Loucy (cell line): ENCODE measurements around the gene MMP13.

Experiments used
- H2AFZ ChIP-seq: fragments of 200-600 bp; sonication (generic); 2 replicates; pipeline ENCODE4 v1.6.0; 2016; ENCODE audit warnings: antibody characterized with exemption, mild to moderate bottlenecking, low read length, moderate library complexity
- H3F3A ChIP-seq: fragments of 200-600 bp; 2 replicates; pipeline ENCODE4 v1.6.0; 2016; ENCODE audit warnings: antibody characterized with exemption, low read depth, mild to moderate bottlenecking
- H3K27me3 ChIP-seq: fragments of 200-600 bp; sonication (generic); 2 replicates; pipeline ENCODE4 v1.6.1; 2014; ENCODE audit warnings: low read length, mild to moderate bottlenecking; ENCODE audit not compliant: insufficient read depth, poor library complexity, severe bottlenecking
- H3K36me3 ChIP-seq: fragments of 200-600 bp; sonication (generic); 2 replicates; pipeline ENCODE4 v1.6.1; 2016; ENCODE audit warnings: low read length; ENCODE audit not compliant: insufficient read depth
- H3K4me1 ChIP-seq: fragments of 200-600 bp; sonication (generic); 2 replicates; pipeline ENCODE4 v1.5.1; 2014; ENCODE audit warnings: low read length, mild to moderate bottlenecking; ENCODE audit not compliant: insufficient read depth, poor library complexity, severe bottlenecking
- H3K4me2 ChIP-seq: fragments of 200-600 bp; sonication (generic); 2 replicates; pipeline ENCODE4 v1.6.0; 2014; ENCODE audit warnings: antibody characterized with exemption, low read length, low read depth, mild to moderate bottlenecking; ENCODE audit not compliant: poor library complexity, severe bottlenecking
- H3K4me3 ChIP-seq: fragments of 200-600 bp; sonication (generic); 2 replicates; pipeline ENCODE4 v1.5.1; 2014; ENCODE audit warnings: low read length, mild to moderate bottlenecking, mixed read lengths; ENCODE audit not compliant: poor library complexity, severe bottlenecking
- H3K79me2 ChIP-seq: fragments of 200-600 bp; sonication (generic); 2 replicates; pipeline ENCODE4 v1.6.1; 2014; ENCODE audit warnings: low read length; ENCODE audit not compliant: insufficient read depth
- H3K9ac ChIP-seq: fragments of 200-600 bp; sonication (generic); 2 replicates; pipeline ENCODE4 v1.6.0; 2014; ENCODE audit warnings: mild to moderate bottlenecking, low read depth, low read length, moderate library complexity; ENCODE audit not compliant: poor library complexity, severe bottlenecking
- H3K9me2 ChIP-seq: fragments of 200-600 bp; sonication (generic); replicated peaks from 2 replicates; pipeline ENCODE4 v1.6.1; 2016; ENCODE audit warnings: low read depth, low read length, mixed read lengths
- H3K9me3 ChIP-seq: fragments of 200-600 bp; sonication (generic); 2 replicates; pipeline ENCODE4 v1.6.1; 2014; ENCODE audit warnings: mild to moderate bottlenecking, antibody characterized with exemption, low read length, low read depth; ENCODE audit not compliant: insufficient read depth
- H4K20me1 ChIP-seq: fragments of 200-600 bp; sonication (generic); 2 replicates; pipeline ENCODE4 v1.6.0; 2014; ENCODE audit warnings: antibody characterized with exemption, low read length, mild to moderate bottlenecking; ENCODE audit not compliant: insufficient read depth, poor library complexity, severe bottlenecking
- EZH2phosphoT487 ChIP-seq: fragments of 200-600 bp; IDR thresholded peaks from 2 replicates; pipeline ENCODE4 v1.6.1; 2018; ENCODE audit warnings: antibody characterized with exemption, mild to moderate bottlenecking, moderate library complexity, borderline replicate concordance
- TF ChIP-seq, protein P1 (sequence below): fragments of 200-600 bp; sonication (generic); conservative IDR thresholded peaks from 2 replicates; pipeline ENCODE4 v1.5.1; 2014; ENCODE audit warnings: mild to moderate bottlenecking, antibody characterized with exemption, low read length

Gene MMP13

DNA sequence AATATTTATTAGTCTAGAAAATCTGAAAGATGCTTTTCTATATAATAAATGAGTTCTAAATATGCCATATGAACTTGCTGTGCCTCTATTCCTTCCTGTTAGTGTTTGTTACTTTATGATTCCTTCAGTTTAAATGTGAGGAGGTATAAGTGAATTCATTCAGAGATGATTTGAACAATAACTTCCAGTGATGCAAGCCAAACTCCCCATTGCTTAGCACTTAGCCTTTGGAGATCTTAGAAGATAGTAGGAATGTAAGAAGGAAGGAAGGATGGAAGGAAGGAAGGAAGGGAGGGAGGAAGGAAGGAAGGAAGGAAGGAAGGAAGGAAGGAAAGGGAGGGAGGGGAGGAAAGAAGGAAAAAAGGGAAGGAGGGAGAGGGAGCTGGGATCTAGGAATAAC is 25.1 kb downstream of the MMP13 start:
- no peak overlapping the region for H3K9ac ChIP-seq
- no peak overlapping the region for H3K4me3 ChIP-seq
- no peaks in the 10 kb centered on the region for H3F3A ChIP-seq
- H3K4me1 ChIP-seq: no peaks in the 10 kb centered on the region
- no peaks in the 10 kb centered on the region for H3K9me3 ChIP-seq
- H3K27me3 ChIP-seq: no peaks in the 10 kb centered on the region
- TF ChIP-seq EZH2phosphoT487: no peak
- TF ChIP-seq, protein P1, sequence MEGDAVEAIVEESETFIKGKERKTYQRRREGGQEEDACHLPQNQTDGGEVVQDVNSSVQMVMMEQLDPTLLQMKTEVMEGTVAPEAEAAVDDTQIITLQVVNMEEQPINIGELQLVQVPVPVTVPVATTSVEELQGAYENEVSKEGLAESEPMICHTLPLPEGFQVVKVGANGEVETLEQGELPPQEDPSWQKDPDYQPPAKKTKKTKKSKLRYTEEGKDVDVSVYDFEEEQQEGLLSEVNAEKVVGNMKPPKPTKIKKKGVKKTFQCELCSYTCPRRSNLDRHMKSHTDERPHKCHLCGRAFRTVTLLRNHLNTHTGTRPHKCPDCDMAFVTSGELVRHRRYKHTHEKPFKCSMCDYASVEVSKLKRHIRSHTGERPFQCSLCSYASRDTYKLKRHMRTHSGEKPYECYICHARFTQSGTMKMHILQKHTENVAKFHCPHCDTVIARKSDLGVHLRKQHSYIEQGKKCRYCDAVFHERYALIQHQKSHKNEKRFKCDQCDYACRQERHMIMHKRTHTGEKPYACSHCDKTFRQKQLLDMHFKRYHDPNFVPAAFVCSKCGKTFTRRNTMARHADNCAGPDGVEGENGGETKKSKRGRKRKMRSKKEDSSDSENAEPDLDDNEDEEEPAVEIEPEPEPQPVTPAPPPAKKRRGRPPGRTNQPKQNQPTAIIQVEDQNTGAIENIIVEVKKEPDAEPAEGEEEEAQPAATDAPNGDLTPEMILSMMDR: no peak
- no peaks in the 10 kb centered on the region for H4K20me1 ChIP-seq
- H3K4me2 ChIP-seq: no peak overlapping the region
- H2AFZ ChIP-seq: no peak overlapping the region
- no peaks in the 10 kb centered on the region for H3K9me2 ChIP-seq
- H3K36me3 ChIP-seq: no peaks in the 10 kb centered on the region
- no peaks in the 10 kb centered on the region for H3K79me2 ChIP-seq

DNA sequence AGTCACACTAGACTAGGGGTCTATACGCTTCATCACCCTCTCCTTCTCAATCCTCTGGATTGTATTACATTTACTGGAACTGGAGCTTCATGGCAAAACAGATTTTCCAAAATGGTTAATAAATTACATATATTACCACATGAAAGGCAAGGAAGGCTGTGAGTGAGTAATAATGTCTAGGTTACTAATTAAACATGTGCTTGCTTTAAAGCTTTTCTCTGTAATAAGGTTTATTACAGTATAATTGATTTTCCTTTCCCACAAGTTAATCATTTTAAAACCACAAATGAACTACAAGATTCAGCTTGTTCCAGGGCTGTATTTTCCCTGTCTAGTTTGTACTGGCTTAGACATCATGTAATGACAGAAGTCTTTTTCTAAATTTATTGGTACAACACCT is 25.6 kb downstream of the MMP13 start:
- Histone ChIP-seq H4K20me1 (no peaks in the 10 kb centered on the region), H3K4me3 (no peak overlapping the region), H2AFZ (no peak overlapping the region), H3K9me2 (no peaks in the 10 kb centered on the region), H3K9ac (no peak overlapping the region), H3K79me2 (no peaks in the 10 kb centered on the region), H3K4me2 (no peak overlapping the region), H3K36me3 (no peaks in the 10 kb centered on the region), H3K4me1 (no peaks in the 10 kb centered on the region), H3F3A (no peaks in the 10 kb centered on the region), H3K9me3 (no peaks in the 10 kb centered on the region), H3K27me3 (no peaks in the 10 kb centered on the region)
- TF ChIP-seq, protein P1: no peak
- TF ChIP-seq EZH2phosphoT487: no peak

DNA sequence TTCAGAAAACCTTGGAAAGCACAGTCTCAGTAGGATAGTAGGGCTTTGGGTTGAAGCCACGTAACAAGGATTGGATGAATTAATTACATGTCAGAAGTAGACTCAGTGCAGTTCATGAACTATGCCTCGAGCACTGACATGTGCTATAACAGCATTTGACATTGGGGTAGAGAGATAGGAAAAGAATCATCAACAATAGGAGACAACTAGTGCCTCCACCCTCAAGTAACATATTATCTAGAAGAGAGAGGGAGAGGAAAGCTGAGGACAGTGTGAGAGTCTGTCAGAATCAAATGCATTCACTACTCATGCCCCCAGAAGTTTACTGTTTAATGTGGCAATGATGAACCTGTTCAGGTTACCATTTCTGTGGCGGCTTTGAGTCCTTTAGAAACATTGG is 26.4 kb downstream of the MMP13 start:
- Histone ChIP-seq H3K9ac (no peak overlapping the region), H3K36me3 (no peaks in the 10 kb centered on the region), H3K79me2 (no peaks in the 10 kb centered on the region), H3K9me3 (no peaks in the 10 kb centered on the region), H3K4me2 (no peak overlapping the region), H3F3A (no peaks in the 10 kb centered on the region), H3K4me1 (no peaks in the 10 kb centered on the region), H2AFZ (no peak overlapping the region), H4K20me1 (no peaks in the 10 kb centered on the region), H3K9me2 (no peaks in the 10 kb centered on the region), H3K4me3 (no peak overlapping the region), H3K27me3 (no peaks in the 10 kb centered on the region)
- no peak for TF ChIP-seq EZH2phosphoT487
- TF ChIP-seq, protein P1: no peak
